B cell (primary cell): ENCODE measurements around the gene ITGA5. TPM values are rescaled to one million over a fixed set of nuclear protein-coding genes. Genes with fewer than 3 reads are reported as not detected.
A peak's percentile ranks its signal among the peaks of the same experiment; 100 is the strongest.

Experiments used
- ATAC-seq: fragments of 200-7000 bp; cut with Tn5 transposase; one replicate; pipeline ENCODE4 v1.10.0; 2021; ENCODE audit warnings: low read depth, mild to moderate bottlenecking, moderate number of reproducible peaks, moderate library complexity
- CTCF ChIA-PET: fragments of 350-600 bp; sonication (Branson Sonifier 250); formaldehyde crosslinking; loops from one replicate; lab custom pipeline; 2021; ENCODE audit warnings: antibody characterized with exemption, inconsistent platforms; lab: Charles Lee
- POLR2A ChIA-PET: fragments of 350-600 bp; sonication (Branson Sonifier 250); formaldehyde crosslinking; loops from one replicate; lab custom pipeline; 2021; ENCODE audit warnings: antibody characterized with exemption; lab: Charles Lee
- DNase-seq: peaks from one replicate; pipeline ENCODE4 v3.0.0; 2013
- H2AFZ ChIP-seq: 2 replicates; pipeline ENCODE4 v1.6.1; 2012; ENCODE audit warnings: mild to moderate bottlenecking, low read depth, low read length; ENCODE audit not compliant: insufficient read depth, poor library complexity, severe bottlenecking
- H3K27ac ChIP-seq, 2 donors: 1 replicate in 1 of 2; 2 replicates in 1 of 2; pipeline ENCODE4 v1.5.1; 2012 to 2013; ENCODE audit warnings: low read length in 2 of 2, mild to moderate bottlenecking in 2 of 2, moderate library complexity in 1 of 2
- H3K27me3 ChIP-seq, 4 experiments: fragments of 200-600 bp in 1 of 4; sonication (generic) in 1 of 4; replicated peaks in 1 of 4; 1 replicate in 2 of 4; 2 replicates in 2 of 4; pipeline versions ENCODE4 v1.6.1 to v1.7.0; 2013 to 2016; ENCODE audit warnings: low read length in 3 of 4, mild to moderate bottlenecking in 2 of 4, mixed read lengths in 1 of 4, moderate library complexity in 1 of 4; ENCODE audit not compliant: insufficient read depth in 4 of 4, control insufficient read depth in 3 of 4; ENCODE audit errors: control extremely low read depth in 1 of 4
- H3K36me3 ChIP-seq, 2 experiments: replicated peaks in 1 of 2; 1 replicate in 1 of 2; 2 replicates in 1 of 2; pipeline versions ENCODE4 v1.6.1 to v1.7.1; 2013; ENCODE audit warnings: low read length in 1 of 2; ENCODE audit not compliant: insufficient read depth in 2 of 2, control insufficient read depth in 1 of 2; ENCODE audit errors: control extremely low read depth in 1 of 2, extremely low read depth in 1 of 2
- H3K4me1 ChIP-seq, 2 donors: fragments of 200-600 bp in 1 of 2; sonication (generic) in 1 of 2; 1 replicate in 1 of 2; 2 replicates in 1 of 2; pipeline versions ENCODE4 v1.5.1 to v1.6.1; 2013 to 2017; ENCODE audit warnings: low read length in 2 of 2; ENCODE audit not compliant: control insufficient read depth in 2 of 2, insufficient read depth in 2 of 2
- H3K4me2 ChIP-seq: replicated peaks from 2 replicates; pipeline ENCODE3; 2012; ENCODE audit warnings: mild to moderate bottlenecking, low read depth, low read length; ENCODE audit not compliant: poor library complexity, severe bottlenecking
- H3K4me3 ChIP-seq, 5 experiments: fragments of 200-600 bp in 1 of 5; sonication (generic) in 1 of 5; 1 replicate in 3 of 5; 2 replicates in 2 of 5; pipeline versions ENCODE4 v1.5.1 to v1.7.0; 2011 to 2016; ENCODE audit warnings: low read length in 4 of 5, mild to moderate bottlenecking in 4 of 5, low read depth in 2 of 5, control low read depth in 1 of 5, moderate library complexity in 1 of 5; ENCODE audit not compliant: insufficient read depth in 1 of 5; ENCODE audit errors: control extremely low read depth in 1 of 5, extremely low read depth in 1 of 5
- H3K79me2 ChIP-seq: fragments of 200-600 bp; sonication (generic); one replicate; pipeline ENCODE4 v1.6.0; 2016; ENCODE audit warnings: low read length; ENCODE audit not compliant: control insufficient read depth, insufficient read depth
- H3K9ac ChIP-seq: fragments of 200-600 bp; sonication (generic); 2 replicates; pipeline ENCODE4 v1.6.1; 2017; ENCODE audit warnings: mild to moderate bottlenecking, low read length, moderate library complexity
- H3K9me3 ChIP-seq, 3 donors: one replicate each; pipeline versions ENCODE4 v1.6.1 to v1.7.1; 2013; ENCODE audit warnings: low read length in 2 of 3; ENCODE audit not compliant: control insufficient read depth in 2 of 3, insufficient read depth in 1 of 3; ENCODE audit errors: control extremely low read depth in 1 of 3
- H4K20me1 ChIP-seq: 2 replicates; pipeline ENCODE4 v1.6.0; 2012; ENCODE audit warnings: mild to moderate bottlenecking, low read length; ENCODE audit not compliant: insufficient read depth, control insufficient read depth, poor library complexity, severe bottlenecking
- H3K27ac Mint-ChIP-seq: one replicate; pipeline ENCODE4 v1.8.0; 2021; ENCODE audit warnings: mixed read lengths
- H3K27me3 Mint-ChIP-seq: one replicate; pipeline ENCODE4 v1.8.0; 2021; ENCODE audit warnings: mixed read lengths
- H3K4me1 Mint-ChIP-seq: one replicate; pipeline ENCODE4 v1.8.0; 2021; ENCODE audit warnings: mixed read lengths
- H3K4me3 Mint-ChIP-seq: one replicate; pipeline ENCODE4 v1.8.0; 2021; ENCODE audit warnings: mixed read lengths
- H3K9me3 Mint-ChIP-seq: one replicate; pipeline ENCODE4 v1.8.0; 2022; ENCODE audit warnings: mixed read lengths; ENCODE audit not compliant: insufficient read depth
- CTCF ChIP-seq: fragments of 200-600 bp; IDR thresholded peaks from one replicate; pipeline ENCODE4 v1.8.0; 2022; ENCODE audit warnings: antibody characterized with exemption, mild to moderate bottlenecking
- EZH2 ChIP-seq: IDR thresholded peaks from 2 replicates; pipeline ENCODE4 v1.6.1; 2012; ENCODE audit warnings: borderline replicate concordance, low read depth, mild to moderate bottlenecking, moderate library complexity, low read length; ENCODE audit not compliant: insufficient read depth, poor library complexity, severe bottlenecking
- WGBS: methylation state at CpG from one replicate; pipeline ENCODE4 v1.1.5; 2013; ENCODE audit warnings: missing lambda C conversion rate; ENCODE audit not compliant: insufficient coverage; 5-methylcytosine and 5-hydroxymethylcytosine counted together
- intact Hi-C: fragments of 100-400 bp; cut with micrococcal nuclease; formaldehyde crosslinking; loops from one replicate; pipeline ENCODE4 v1.10.0; 2022
- polyA plus RNA-seq: library from polyadenylated mRNA; depleted of rRNA; stranded (reverse); fragments of >200 nt; gene quantifications from 2 replicates; pipeline ENCODE4 v1.2.3, GENCODE V29; 2012
- total RNA-seq, 2 donors: library from RNA; stranded (reverse); fragments of 120-200 nt in 1 of 2; gene quantifications; 1 replicate in 1 of 2; 2 replicates in 1 of 2; pipeline versions ENCODE4 v1.2.3 to v1.2.4, GENCODE V29; 2013 to 2022

The ITGA5 gene
- total and polyA plus RNA-seq, 2 donors (not counting 1 experiment from before 2014, with no cell fraction given): 3.6 to 6.1 TPM

DNA sequence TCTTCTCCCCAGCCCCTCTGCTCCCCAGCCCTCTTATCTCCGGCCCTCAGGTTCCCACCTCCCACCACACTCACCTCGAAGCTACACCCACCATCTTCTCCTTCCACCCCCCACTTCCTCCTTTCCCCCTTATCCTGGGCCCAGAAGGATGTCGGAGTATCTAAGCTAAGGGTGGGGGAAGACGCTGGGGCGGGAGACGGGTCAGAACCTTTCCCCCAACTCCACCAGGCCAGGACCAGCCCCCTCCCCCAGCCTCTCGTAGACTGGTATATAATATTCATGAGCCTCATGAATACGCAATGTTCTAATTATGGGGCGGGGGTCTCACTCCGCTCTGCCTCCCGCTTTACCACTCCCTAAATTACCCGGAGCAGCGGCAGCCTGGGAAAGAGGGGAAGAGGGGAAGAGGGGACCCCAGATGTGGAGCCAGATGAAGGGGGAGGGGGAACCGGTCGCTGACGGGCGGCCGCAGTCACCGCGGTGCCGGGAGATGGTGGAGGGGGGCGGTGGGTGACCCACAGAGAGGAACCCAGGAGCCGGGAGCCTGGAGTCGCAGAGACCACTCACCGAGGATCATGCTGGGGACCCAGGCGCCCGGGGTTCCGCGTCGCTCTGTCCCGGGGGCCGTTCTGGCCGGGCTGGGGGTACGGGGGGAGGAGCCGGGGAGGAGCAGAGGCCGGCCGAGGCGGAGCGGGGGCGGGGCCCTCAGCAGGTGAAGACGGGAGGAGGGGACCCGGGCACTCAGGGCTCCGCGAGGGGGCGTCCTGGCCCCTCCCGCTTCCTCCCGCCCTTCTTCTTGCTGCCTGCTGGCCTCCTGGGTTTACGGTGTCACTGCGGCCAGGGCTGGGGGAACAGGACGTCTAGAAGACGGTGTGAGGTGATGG, 28.2 kb downstream of the ITGA5 start:
- ChIA-PET POLR2A (interaction anchor here (0.6 kb wide), 1 partner anchor 111 kb away, joined by 10 read pairs; no protein-coding TSS in a partner anchor), CTCF (interaction anchor here (0.6 to 4.5 kb wide), 10 partner anchors 9 to 139 kb away, joined by 3 to 49 read pairs (median 4); no protein-coding TSS in a partner anchor)
- Histone ChIP-seq H3K4me3 (peak overlapping the region; percentile 30 to 74 (median 62)), H4K20me1 (no peaks in the 10 kb centered on the region), H3K27me3 (no peaks in the 10 kb centered on the region), H3K36me3 (no peaks in the 10 kb centered on the region), H3K79me2 (peaks cover 6% of the 10 kb centered on the region), H3K9me3 (no peaks in the 10 kb centered on the region), H2AFZ (peak overlapping the region; percentile 91), H3K4me2 (peak overlapping the region; percentile 85), H3K4me1 (peaks cover 62 to 70% of the 10 kb centered on the region in 2 donors), H3K27ac (peak overlapping the region; percentile 45 to 63), H3K9ac (peak overlapping the region; percentile 61)
- DNase-seq (peak; percentile 85), ATAC-seq (peak; percentile 95)
- H3K4me1 Mint-ChIP-seq: peaks cover 63% of the 10 kb centered on the region
- H3K27me3 Mint-ChIP-seq: no peaks in the 10 kb centered on the region
- under 1% methylated on average over 38 of the region's 51 CpGs for WGBS
- H3K4me3 Mint-ChIP-seq: peak overlapping the region; percentile 90
- intact Hi-C loops: no loop called here
- H3K27ac Mint-ChIP-seq: peak overlapping the region; percentile 85
- no peaks in the 10 kb centered on the region for H3K9me3 Mint-ChIP-seq
- TF ChIP-seq EZH2 (no peak), CTCF (no peak)
